Right lobe of liver (tissue), 6 donors: ENCODE measurements around the gene SOWAHC. TPM values are rescaled to one million over a fixed set of nuclear protein-coding genes. Genes with fewer than 3 reads are reported as not detected.

ENCODE experiments used
- ATAC-seq, 4 donors: fragments of 200-7000 bp; cut with Tn5 transposase; one replicate each; pipeline ENCODE4 v1.9.1; 2020; ENCODE audit warnings: mild to moderate bottlenecking in 4 of 4, moderate library complexity in 4 of 4
- DNase-seq, 3 donors: peaks; one replicate each; pipeline ENCODE4 v3.0.0-alpha.2; 2020
- H3K27ac ChIP-seq, 3 donors: fragments of 200-600 bp; one replicate each; pipeline ENCODE4 v1.8.0; 2022
- H3K27me3 ChIP-seq, 2 donors: fragments of 200-600 bp; one replicate each; pipeline ENCODE4 v1.8.0; 2022
- H3K36me3 ChIP-seq, 4 donors: fragments of 200-600 bp; sonication (generic) in 1 of 4; one replicate each; pipeline versions ENCODE4 v1.5.1 to v1.8.0; 2017 to 2022; ENCODE audit warnings: control low read depth in 1 of 4
- H3K4me1 ChIP-seq, 4 donors: fragments of 200-600 bp; sonication (generic) in 1 of 4; one replicate each; pipeline versions ENCODE4 v1.5.1 to v1.8.0; 2017 to 2022; ENCODE audit warnings: control low read depth in 1 of 4
- H3K4me3 ChIP-seq, 3 donors: fragments of 200-600 bp; one replicate each; pipeline ENCODE4 v1.8.0; 2022
- H3K9me3 ChIP-seq, 4 donors: fragments of 200-600 bp; sonication (generic) in 1 of 4; one replicate each; pipeline versions ENCODE4 v1.5.1 to v1.8.0; 2017 to 2022; ENCODE audit warnings: control low read depth in 1 of 4
- CTCF ChIP-seq, 4 donors: fragments of 200-600 bp in 3 of 4; fragments of 450-650 bp in 1 of 4; IDR thresholded peaks; one replicate each; pipeline versions ENCODE4 v1.5.1 to v1.8.0; 2016 to 2022; ENCODE audit warnings: antibody characterized with exemption in 4 of 4, mild to moderate bottlenecking in 2 of 4
- POLR2A ChIP-seq: fragments of 450-650 bp; IDR thresholded peaks from one replicate; pipeline ENCODE4 v1.6.1; 2017; ENCODE audit warnings: antibody characterized with exemption, mild to moderate bottlenecking
- WGBS: methylation state at CpG from one replicate; pipeline ENCODE4 v1.1.6; 2018; ENCODE audit warnings: low coverage, low lambda C conversion rate; ENCODE audit not compliant: insufficient coverage; ENCODE audit errors: missing lambda C conversion rate; 5-methylcytosine and 5-hydroxymethylcytosine counted together
- intact Hi-C, 2 donors: fragments of 100-400 bp; cut with DNase I; formaldehyde crosslinking; loops; one replicate each; pipeline versions ENCODE4 v1.11.2 to v1.14.1; 2022
- total RNA-seq, 6 experiments: library from RNA; depleted of rRNA in 2 of 6; stranded (reverse); fragments of >200 nt in 2 of 6; fragmentation: NEBNext Ultra II Directional in 3 of 6; extraction: Animal tissue kit (Norgen Biotek cat#: 25700) in 3 of 6; gene quantifications; one replicate each; pipeline versions ENCODE4 v1.1.0 to v1.2.4, GENCODE V29; 2016 to 2023
- donor health status: DM: no; HTN: yes; CAD: no.
- donor health status: DM: no; HTN: no; CAD: no.
- donor health status: DM: no; HTN: no; CAD: no.
- donor health status: DM: no; HTN: yes; CAD: no.
- donor health status: DM: no; HTN: yes; CAD: no.

SOWAHC gene
- total RNA-seq, 6 experiments from 2014 or later: 13.0 to 55.1 (median 34.4) TPM

GRCh38 chr2:109609352-109610024 lies 4.7 kb upstream of the SOWAHC start:
- peak overlapping the region in 1 of 3 donors; percentile 24 for H3K27ac ChIP-seq
- no peak overlapping the region for H3K4me3 ChIP-seq
- intact Hi-C loops: loop anchor here in 1 of 2 donors (10.0 kb wide), 1 partner anchor 105 kb away; no protein-coding TSS in a partner anchor
- ATAC-seq: no peak
- no peaks in the 10 kb centered on the region for H3K27me3 ChIP-seq
- peaks cover 0 to 14% (median 6%) of the 10 kb centered on the region in 4 donors for H3K4me1 ChIP-seq
- 52% methylated on average over 8 of the region's 8 CpGs for WGBS
- TF ChIP-seq POLR2A (no peak), CTCF (IDR thresholded peaks at IDR 0.05) (no peak)
- DNase-seq: no peak
- no peaks in the 10 kb centered on the region for H3K9me3 ChIP-seq
- no peaks in the 10 kb centered on the region for H3K36me3 ChIP-seq

DNA sequence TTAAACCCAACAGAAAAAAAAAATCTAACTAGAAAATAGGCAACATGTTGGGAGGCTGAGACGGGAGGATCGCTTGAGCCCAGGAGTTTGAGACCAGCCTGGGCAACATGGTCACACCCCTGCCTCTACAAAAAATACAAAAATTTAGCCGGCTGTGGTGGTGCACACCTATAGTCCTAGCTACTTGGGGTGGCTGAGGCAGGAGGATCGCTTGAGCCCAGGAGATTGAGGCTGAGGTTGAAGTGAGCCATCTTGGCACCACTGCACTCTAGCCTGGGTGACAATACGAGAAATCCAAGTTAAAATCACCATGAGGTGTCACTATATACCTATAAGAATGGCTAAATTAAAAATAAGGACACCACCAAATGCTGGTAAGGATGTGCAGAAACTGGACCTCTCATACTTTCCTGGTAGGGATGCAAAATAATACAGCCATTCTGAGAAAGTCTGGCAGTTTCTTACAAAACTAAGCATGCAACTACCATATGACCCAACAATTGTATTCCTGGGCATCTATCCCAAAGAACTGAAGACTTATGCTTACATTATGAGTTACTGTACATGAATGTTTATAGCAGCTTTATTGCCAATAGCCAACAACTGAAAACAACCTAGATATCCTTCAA lies 2.6 kb upstream of the SOWAHC start:
- Histone ChIP-seq H3K27ac (no peak overlapping the region), H3K36me3 (no peaks in the 10 kb centered on the region), H3K4me1 (peaks cover 0 to 16% (median 7%) of the 10 kb centered on the region in 4 donors), H3K4me3 (no peak overlapping the region), H3K9me3 (no peaks in the 10 kb centered on the region), H3K27me3 (no peaks in the 10 kb centered on the region)
- TF ChIP-seq POLR2A (no peak), CTCF (IDR thresholded peaks at IDR 0.05) (peak; percentile 10 to 23 (median 16))
- DNase-seq: no peak
- 81% methylated on average over 5 of the region's 5 CpGs for WGBS
- intact Hi-C loops: no loop called here
- no peak for ATAC-seq

- H3K9me3 ChIP-seq: no peaks in the 10 kb centered on the region
- intact Hi-C loops: no loop called here
- TF ChIP-seq CTCF (IDR thresholded peaks at IDR 0.05) (no peak), POLR2A (no peak)
- no peaks in the 10 kb centered on the region for H3K36me3 ChIP-seq
- 2% methylated on average over 27 of the region's 82 CpGs for WGBS
- no peaks in the 10 kb centered on the region for H3K27me3 ChIP-seq
- peak overlapping the region; percentile 85 to 96 (median 95) for H3K27ac ChIP-seq
- peak; percentile 25 to 47 (median 38) for ATAC-seq
- peak in 2 of 3 donors; percentile 72 to 73 for DNase-seq
- H3K4me1 ChIP-seq: peaks cover 0 to 31% (median 12%) of the 10 kb centered on the region in 4 donors
- H3K4me3 ChIP-seq: peak overlapping the region; percentile 65 to 82 (median 69)
Observed at GRCh38 chr2:109613081-109613921, 863 bp upstream of the SOWAHC start.

DNA sequence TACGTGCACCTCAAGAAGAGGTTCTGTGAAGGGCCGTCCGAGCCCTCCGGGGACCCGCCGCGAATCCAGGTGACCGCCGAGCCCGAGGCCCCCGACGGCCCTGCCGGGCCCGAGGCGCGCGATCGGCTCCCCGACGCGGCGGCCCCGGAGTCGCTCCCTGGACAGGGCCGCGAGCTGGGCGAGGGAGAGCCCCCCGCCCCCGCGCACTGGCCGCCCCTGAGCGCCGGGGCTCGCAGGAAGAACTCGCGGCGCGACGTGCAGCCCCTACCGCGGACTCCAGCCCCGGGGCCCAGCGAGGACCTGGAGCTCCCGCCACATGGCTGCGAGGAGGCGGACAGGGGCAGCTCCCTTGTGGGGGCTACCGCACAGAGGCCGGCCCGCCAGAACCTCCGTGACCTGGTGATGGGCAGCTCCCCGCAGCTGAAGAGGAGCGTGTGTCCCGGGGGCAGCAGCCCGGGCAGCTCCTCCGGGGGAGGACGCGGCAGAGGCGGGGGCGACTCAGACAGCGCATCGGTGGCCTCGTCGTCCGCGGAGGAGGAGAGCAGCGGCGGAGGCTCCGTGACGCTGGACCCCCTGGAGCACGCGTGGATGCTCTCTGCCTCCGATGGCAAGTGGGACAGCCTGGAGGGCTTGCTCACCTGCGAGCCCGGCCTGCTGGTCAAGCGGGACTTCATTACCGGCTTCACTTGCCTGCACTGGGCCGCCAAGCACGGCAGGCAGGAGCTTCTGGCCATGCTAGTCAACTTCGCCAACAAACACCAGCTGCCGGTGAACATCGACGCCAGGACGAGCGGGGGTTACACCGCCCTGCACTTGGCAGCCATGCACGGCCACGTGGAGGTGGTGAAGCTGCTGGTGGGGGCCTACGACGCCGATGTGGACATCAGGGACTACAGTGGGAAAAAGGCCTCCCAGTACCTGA lies 812 bp downstream of the SOWAHC start:
- peak in 3 of 4 donors; percentile 1 to 19 (median 3) for ATAC-seq
- 12% methylated on average over 3 of the region's 90 CpGs for WGBS

More for the DNA sequence above, 812 bp downstream of the SOWAHC start:
- Histone ChIP-seq H3K27me3 (no peaks in the 10 kb centered on the region), H3K4me3 (peak overlapping the region; percentile 65 to 82 (median 69)), H3K36me3 (no peaks in the 10 kb centered on the region), H3K4me1 (peaks cover 0 to 32% (median 12%) of the 10 kb centered on the region in 4 donors), H3K9me3 (no peaks in the 10 kb centered on the region), H3K27ac (peak overlapping the region; percentile 81 to 96 (median 95))
- intact Hi-C loops: no loop called here
- TF ChIP-seq POLR2A (no peak), CTCF (IDR thresholded peaks at IDR 0.05) (no peak)
- DNase-seq: peak; percentile 50 to 74 (median 73)
